GM19372 (cell line): ENCODE data around the gene SLC17A1.

Source experiments
- ATAC-seq: cut with Tn5 transposase; IDR thresholded peaks from one replicate; pipeline ENCODE4 v1.9.1; 2021; ENCODE audit warnings: mild to moderate bottlenecking, low read depth, moderate library complexity; ENCODE audit not compliant: unreplicated experiment

The SLC17A1 gene

GRCh38 chr6:25833136-25833535, 1.3 kb upstream of the SLC17A1 start:
- ATAC-seq: no peak

- no peak for ATAC-seq
These were observed 818 bp upstream of the SLC17A1 start for GRCh38 chr6:25832670-25833069.

DNA sequence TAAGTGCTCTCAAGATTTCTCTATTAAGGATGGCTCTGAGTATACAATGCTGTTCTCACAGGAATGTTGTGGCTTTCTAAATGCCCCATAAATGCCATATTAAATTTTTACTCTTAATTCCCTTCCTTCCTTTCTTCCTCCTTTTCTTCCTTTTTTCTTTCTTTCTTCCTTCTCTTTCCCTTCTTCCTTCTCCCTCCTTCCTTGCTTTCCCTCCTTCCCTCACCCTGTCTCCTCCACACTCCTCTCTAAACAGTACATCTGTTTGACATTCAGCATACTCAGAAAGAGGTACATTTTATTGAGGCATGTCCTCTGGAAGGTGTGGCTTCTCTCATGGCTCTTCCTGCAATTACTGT, 433 bp upstream of the SLC17A1 start:
- no peak for ATAC-seq

DNA sequence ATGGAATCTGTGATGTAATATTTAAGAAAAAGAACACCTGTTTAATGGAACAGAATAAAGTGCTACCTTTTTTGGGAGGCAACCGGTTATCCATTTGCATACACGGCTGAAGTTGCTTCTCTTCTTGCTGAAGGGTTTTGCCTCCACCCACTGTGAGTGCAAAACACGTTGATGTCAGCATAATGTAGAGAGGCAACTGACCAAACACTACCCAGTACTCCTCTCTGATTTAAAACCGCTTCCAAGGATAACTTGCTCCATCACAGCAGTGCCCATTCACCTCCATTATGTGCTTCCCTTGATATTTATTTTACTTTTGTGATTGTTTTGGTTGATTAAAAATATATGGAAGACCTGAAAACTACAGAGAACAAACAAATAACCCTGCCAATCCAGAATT, 1.4 kb downstream of the SLC17A1 start:
- ATAC-seq: no peak

- no peak for ATAC-seq
These were observed 2.5 kb downstream of the SLC17A1 start for GRCh38 chr6:25829375-25829774.

GRCh38 chr6:25821341-25821740, 10.5 kb downstream of the SLC17A1 start:
- no peak for ATAC-seq

DNA sequence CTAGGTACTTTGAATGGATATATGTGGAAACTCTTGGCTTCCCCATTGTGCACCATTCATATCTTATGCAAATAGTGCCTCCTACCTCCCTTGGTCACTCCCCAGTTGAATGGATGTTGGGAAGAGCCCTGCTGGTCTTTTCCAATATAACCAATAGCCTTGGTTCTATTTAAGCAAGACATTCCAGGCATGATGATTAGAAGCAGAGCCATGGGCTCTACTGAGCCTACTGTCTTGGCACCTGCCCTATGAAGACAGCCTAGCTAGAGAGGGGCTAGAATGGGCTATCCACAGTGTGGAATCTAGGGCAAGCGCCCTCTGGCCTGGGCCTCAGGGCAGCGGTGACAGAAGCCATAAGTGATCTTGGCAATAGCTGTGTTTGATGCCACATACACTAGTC, 15.6 kb downstream of the SLC17A1 start:
- no peak for ATAC-seq

DNA sequence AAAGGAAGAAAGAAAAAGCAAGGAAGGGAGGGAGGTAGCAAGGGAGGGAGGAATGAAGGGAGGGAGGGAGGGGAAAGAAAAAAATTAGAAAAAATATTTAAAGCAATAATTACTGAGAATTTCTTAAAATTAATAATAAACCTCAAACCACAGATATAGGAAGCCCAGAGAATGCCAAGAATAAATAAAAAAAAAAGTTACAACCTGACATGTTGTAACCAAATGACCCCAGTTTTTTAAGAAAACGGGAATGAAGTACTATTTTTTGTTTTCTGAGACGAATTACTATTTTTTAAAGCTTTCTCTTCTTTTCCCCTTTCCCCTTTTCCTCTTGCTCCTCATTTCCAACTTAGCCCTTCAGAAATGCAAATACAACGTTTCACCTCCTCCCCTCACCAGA, 16.7 kb downstream of the SLC17A1 start:
- ATAC-seq: no peak

DNA sequence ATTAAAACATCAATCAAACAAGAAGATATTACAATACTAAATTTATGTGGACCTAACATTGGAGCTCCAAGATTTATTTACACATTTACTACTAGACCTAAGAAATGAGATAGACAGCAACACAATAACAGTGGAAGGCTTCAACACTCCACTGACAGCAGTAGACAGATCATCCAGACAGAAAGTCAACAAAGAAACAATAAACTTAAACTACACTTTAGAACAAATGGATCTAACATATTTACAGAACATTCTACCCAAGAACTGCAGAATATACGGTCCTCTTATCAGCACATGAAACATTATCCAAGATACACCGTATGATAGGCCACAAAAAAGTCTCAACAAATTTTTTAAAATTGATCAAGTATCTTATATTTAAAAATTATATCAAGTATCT, 27.0 kb downstream of the SLC17A1 start:
- ATAC-seq: no peak

DNA sequence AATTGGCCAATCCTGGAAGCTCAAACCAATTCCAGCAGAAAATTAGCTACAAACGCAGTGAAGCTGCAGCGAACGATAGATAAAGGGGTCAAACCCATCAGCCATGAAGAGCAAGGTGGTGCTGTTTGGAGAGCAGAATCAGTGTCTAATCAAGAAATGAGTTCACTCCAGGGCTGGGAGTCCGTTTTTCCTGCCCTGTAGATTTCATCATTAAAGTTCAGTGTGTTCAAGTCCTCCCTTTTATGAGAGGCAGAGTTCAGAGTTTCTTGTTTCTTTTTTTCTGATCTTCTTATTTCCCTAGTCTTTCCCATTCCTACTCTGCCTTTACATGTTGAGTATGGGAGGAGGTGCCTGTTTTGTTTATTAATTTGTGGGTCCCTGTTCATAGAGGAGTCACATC, 30.4 kb downstream of the SLC17A1 start:
- no peak for ATAC-seq

GRCh38 chr6:25794784-25795183, 37.1 kb downstream of the SLC17A1 start:
- ATAC-seq: no peak

- ATAC-seq: no peak
These were observed 37.9 kb downstream of the SLC17A1 start for GRCh38 chr6:25793970-25794369.

DNA sequence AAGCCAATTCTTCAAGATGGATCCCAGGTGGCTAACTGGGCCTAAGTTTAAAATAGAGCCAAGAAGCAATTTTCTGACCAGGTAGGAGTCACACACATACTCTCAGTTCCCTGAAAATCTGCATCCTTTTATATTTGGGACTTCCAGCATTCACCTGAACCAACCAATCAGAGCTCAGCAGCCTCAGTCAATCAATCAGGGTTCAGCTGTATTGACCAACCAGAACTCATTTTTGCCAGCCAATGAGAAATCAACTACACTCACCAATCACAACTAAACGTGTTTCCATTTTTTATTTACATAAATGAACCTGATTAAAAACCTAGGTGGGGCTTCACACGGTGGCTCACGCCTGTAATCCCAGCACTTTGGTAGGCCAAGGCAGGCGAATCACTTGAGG, 39.8 kb downstream of the SLC17A1 start:
- no peak for ATAC-seq

DNA sequence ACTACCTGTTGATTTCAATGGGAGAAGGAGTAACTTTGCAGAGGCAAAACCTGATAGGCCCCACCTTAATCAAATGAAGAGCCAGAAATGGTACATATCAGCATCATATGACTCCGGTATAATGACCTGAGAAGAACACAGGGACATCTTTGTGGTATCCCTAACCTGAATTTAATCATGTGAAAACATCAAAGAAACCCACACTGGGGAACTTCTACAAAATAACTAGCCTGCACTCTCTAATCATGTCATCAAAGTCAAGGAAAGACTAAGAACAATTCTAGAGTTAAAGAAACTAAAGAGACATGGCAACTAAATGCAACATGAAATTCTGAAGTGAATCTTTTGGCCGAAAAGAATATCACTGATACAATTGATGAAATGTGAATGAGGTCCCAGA, 42.4 kb downstream of the SLC17A1 start:
- no peak for ATAC-seq

DNA sequence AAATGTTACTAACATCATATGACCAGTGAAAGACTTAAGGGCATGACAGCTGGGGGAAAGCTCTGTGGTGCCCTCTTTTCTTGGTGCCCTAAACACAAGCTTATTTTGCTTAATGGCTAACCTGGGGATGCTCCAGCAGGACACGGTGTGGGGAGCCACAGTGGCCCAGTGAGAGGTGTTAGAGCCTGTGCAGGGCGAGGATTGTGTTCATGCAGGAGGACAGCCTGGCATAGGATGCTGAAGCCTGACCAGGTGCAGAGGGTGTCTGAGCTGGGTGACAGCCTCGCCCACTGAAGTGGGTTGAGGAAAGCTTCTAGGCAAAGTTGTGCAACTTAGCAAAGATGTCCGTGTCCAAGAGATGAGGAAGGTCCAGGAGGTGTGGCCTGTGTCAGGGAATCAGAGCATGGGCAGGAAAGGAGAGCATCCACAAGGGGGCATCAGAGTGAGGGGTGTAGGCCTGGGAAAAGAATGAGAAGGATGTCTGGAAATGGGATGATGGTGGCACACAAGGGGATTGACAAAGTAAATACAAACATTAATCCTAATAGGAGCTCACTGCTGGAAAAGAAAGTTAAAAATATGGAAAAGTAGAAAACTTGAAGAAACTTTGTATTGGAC, 43.4 kb downstream of the SLC17A1 start:
- no peak for ATAC-seq

- no peak for ATAC-seq
These were observed 44.4 kb downstream of the SLC17A1 start for GRCh38 chr6:25787428-25787827.

DNA sequence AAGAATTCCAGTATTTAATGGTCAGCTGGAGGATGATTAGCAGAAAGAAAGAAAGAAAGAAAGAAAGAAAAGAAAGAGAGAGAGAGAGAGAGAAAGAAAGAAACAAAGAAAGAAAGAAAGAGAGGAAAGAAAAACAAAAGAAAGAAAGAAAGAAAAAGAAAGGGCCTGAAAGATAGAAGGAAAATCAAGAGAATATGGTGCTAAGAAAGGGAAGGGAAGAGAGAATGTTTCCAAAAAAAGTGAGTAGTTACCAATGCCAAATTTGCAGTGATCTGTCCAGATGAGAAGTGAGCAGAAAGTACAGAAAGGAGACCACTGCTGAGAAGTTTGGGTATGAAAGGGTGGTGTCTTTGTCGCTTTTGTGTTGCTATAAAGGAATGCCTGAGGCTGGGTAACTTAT, 50.7 kb downstream of the SLC17A1 start:
- ATAC-seq: no peak

- ATAC-seq: no peak
These were observed 53.8 kb downstream of the SLC17A1 start for GRCh38 chr6:25777856-25778649.

DNA sequence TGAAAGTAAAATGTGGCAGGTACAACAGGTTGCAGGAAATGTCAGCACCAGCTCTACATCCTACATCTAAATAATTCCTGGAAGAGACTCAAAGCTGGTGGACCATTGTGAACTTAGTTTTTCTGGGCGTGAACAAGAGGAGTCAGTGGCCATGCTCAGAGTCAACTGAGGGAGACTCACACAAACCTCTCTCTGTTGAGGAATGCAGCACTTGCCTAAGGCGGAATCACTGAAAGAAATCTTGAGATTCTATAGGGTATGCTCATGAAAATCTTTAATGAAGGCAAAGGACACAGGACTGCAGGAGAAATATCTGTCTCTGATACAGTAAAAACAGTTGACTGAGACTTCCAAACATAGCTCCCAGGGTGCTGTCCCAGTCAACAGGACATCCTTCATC, 54.8 kb downstream of the SLC17A1 start:
- ATAC-seq: no peak

DNA sequence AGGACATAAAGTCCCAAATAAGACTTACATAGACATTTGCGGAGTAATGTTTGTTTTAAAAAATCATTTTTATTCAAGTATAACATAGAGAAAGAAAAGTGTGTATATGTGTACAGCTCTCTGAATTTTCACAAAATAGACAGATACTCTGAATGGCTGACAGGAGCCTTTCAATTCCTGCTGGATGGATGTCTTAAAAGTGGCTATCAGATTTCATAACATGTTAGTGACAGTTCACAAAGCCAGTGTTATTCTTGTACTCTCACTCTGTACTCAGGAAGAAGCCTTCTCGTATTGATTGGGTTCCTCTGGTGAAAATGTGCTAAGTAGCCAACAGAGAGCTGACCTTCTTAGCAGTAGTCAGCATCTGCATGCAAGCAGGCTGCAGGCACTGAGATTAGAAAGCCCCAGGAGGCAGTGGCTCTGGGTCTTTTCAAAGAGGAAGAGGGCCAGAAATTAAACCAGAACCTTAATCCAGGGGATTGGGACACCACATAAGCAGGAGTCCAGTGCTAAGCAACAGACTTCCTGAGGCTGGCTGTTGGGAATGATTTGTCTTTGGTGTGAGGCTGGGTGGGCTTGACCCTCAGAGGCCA, 57.6 kb downstream of the SLC17A1 start:
- ATAC-seq: no peak

DNA sequence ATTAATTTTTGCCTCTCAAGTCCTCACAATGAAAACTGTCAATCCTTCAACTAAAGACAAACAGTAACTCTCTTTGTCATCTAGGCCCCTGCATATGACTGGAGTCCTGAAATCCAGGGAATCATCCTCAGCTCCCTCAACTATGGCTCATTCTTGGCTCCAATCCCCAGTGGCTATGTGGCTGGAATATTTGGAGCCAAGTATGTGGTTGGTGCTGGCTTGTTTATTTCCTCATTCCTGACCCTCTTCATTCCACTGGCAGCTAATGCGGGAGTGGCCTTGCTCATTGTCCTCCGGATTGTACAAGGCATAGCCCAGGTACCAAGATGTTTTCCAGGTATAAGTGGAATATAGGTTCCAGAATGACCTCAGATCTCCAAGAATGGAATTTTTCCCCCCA, 61.9 kb downstream of the SLC17A1 start:
- no peak for ATAC-seq

- no peak for ATAC-seq
These were observed 63.3 kb downstream of the SLC17A1 start for GRCh38 chr6:25768566-25768965.
